ENCODE data around the gene OXTR.

OXTR gene

GRCh38 chr3:8760091-8760490 lies 9.3 kb downstream of the OXTR start:
- no peak for DNase-seq (ENCODE audit: low read depth, low spot score)
- POLR2A ChIA-PET = no interaction called here
- no peak for TF ChIP-seq CTCF (IDR thresholded peaks at IDR 0.05; ENCODE audit: insufficient read depth, low read length, missing control alignments)
- H3K4me3 ChIP-seq (ENCODE audit: low read depth, low read length) = no peak overlapping the region; the same call in 1 of the 2 replicates
- CTCF ChIA-PET = interaction anchor here (1.2 to 10.2 kb wide), 4 partner anchors 9 to 542 kb away, joined by 3 to 70 read pairs (median 18); partner anchors contain the start of gene OXTR

- no peak for TF ChIP-seq CTCF (IDR thresholded peaks at IDR 0.05; ENCODE audit: insufficient read depth, low read length, missing control alignments)
- H3K4me3 ChIP-seq (ENCODE audit: low read depth, low read length) = no peak overlapping the region
- ChIA-PET POLR2A (interaction anchor here (0.5 to 0.8 kb wide), 2 partner anchors 10 to 15 kb away, joined by 3 to 4 read pairs; partner anchors contain the start of gene OXTR), CTCF (interaction anchor here (0.9 to 10.2 kb wide), 6 partner anchors 10 to 308 kb away, joined by 3 to 70 read pairs (median 3); partner anchors contain the start of genes OXTR and RAD18)
- DNase-seq (ENCODE audit: low read depth, low spot score) = no peak
Observed at GRCh38 chr3:8759038-8759707, 10.2 kb downstream of the OXTR start.

- peak; percentile 81 for DNase-seq (ENCODE audit: low read depth, low spot score)
- TF ChIP-seq CTCF (IDR thresholded peaks at IDR 0.05; ENCODE audit: insufficient read depth, low read length, missing control alignments) = peak; percentile 5
- ChIA-PET POLR2A (no interaction called here), CTCF (interaction anchor here (1.6 to 10.2 kb wide), 3 partner anchors 11 to 205 kb away, joined by 3 to 70 read pairs (median 33); partner anchors contain the start of genes OXTR and RAD18)
- H3K4me3 ChIP-seq (ENCODE audit: low read depth, low read length) = no peak overlapping the region; the same call in 1 of the 2 replicates
Observed at GRCh38 chr3:8757551-8758518, 11.6 kb downstream of the OXTR start.

GRCh38 chr3:8756671-8757070 lies 12.7 kb downstream of the OXTR start:
- TF ChIP-seq CTCF (IDR thresholded peaks at IDR 0.05; ENCODE audit: insufficient read depth, low read length, missing control alignments) = no peak
- ChIA-PET POLR2A (interaction anchor here (0.5 to 0.9 kb wide), 3 partner anchors 9 to 199 kb away, joined by 3 to 4 read pairs (median 4); no protein-coding TSS in a partner anchor), CTCF (interaction anchor here (0.7 to 3.7 kb wide), 4 partner anchors 9 to 327 kb away, joined by 3 to 25 read pairs (median 8); partner anchors contain the start of gene OXTR)

GRCh38 chr3:8755564-8756237 lies 13.7 kb downstream of the OXTR start:
- ChIA-PET CTCF (interaction anchor here (0.9 to 5.0 kb wide), 11 partner anchors 8 to 313 kb away, joined by 3 to 30 read pairs (median 4); partner anchors contain the start of gene OXTR), POLR2A (interaction anchor here (1.1 kb wide), 1 partner anchor 14 kb away, joined by 4 read pairs; the partner anchor contains the start of gene OXTR)
- no peak overlapping the region for H3K4me3 ChIP-seq (ENCODE audit: low read depth, low read length)
- DNase-seq (ENCODE audit: low read depth, low spot score) = no peak
- peak; percentile 24 for TF ChIP-seq CTCF (IDR thresholded peaks at IDR 0.05; ENCODE audit: insufficient read depth, low read length, missing control alignments)

More at GRCh38 chr3:8756671-8757070, 12.7 kb downstream of the OXTR start:
- no peak for DNase-seq (ENCODE audit: low read depth, low spot score)
- no peak overlapping the region for H3K4me3 ChIP-seq (ENCODE audit: low read depth, low read length)

Measured in AG04449 (cell line).